T-helper 2 cell (primary cell): ENCODE data around the gene COG1.

ENCODE experiments used
- DNase-seq, 5 experiments: peaks; one replicate each; pipeline versions ENCODE4 v3.0.0 to v3.0.0-alpha.2; 2012 to 2022

The COG1 gene

GRCh38 chr17:73228748-73229236 lies 35.9 kb downstream of the COG1 start:
- DNase-seq: peak in 1 of 5 experiments; percentile 74

- DNase-seq: no peak
Observed at GRCh38 chr17:73230088-73230487, 37.2 kb downstream of the COG1 start.

GRCh38 chr17:73231395-73231794 lies 38.5 kb downstream of the COG1 start:
- no peak for DNase-seq

GRCh38 chr17:73231841-73232586 lies 39.2 kb downstream of the COG1 start:
- peak; percentile 91 to 98 (median 94) for DNase-seq

- DNase-seq: peak in 2 of 5 experiments; percentile 9 to 64
Observed at GRCh38 chr17:73232587-73233373, 39.9 kb downstream of the COG1 start.

GRCh38 chr17:73234736-73235135 lies 41.9 kb downstream of the COG1 start:
- DNase-seq: no peak

GRCh38 chr17:73237714-73238113 lies 44.9 kb downstream of the COG1 start:
- DNase-seq: no peak

GRCh38 chr17:73240561-73240960 lies 47.7 kb downstream of the COG1 start:
- no peak for DNase-seq

GRCh38 chr17:73247726-73248125 lies 54.9 kb downstream of the COG1 start:
- DNase-seq: no peak

GRCh38 chr17:73248532-73248931 lies 55.7 kb downstream of the COG1 start:
- no peak for DNase-seq

- no peak for DNase-seq
Observed at GRCh38 chr17:73249700-73250099, 56.8 kb downstream of the COG1 start.

- DNase-seq: no peak
Observed at GRCh38 chr17:73250851-73251640, 58.2 kb downstream of the COG1 start.

- DNase-seq: no peak
Observed at GRCh38 chr17:73251871-73252270, 59.0 kb downstream of the COG1 start.

- peak; percentile 9 to 63 (median 35) for DNase-seq
Observed at GRCh38 chr17:73255671-73256181, 62.9 kb downstream of the COG1 start.

- DNase-seq: no peak
Observed at GRCh38 chr17:73256220-73256619, 63.4 kb downstream of the COG1 start.

- DNase-seq: no peak
Observed at GRCh38 chr17:73257516-73257915, 64.7 kb downstream of the COG1 start.
